HG03521 (cell line): ENCODE measurements around the gene VPS35L.

Experiments
- ATAC-seq: cut with Tn5 transposase; IDR thresholded peaks from one replicate; pipeline ENCODE4 v1.9.1; 2021; ENCODE audit warnings: mild to moderate bottlenecking, moderate library complexity; ENCODE audit not compliant: unreplicated experiment

Gene VPS35L

GRCh38 chr16:19743816-19744159 is 188.3 kb downstream of the VPS35L start:
- no peak for ATAC-seq

- no peak for ATAC-seq
These were observed 189.2 kb downstream of the VPS35L start for GRCh38 chr16:19744670-19745069.

- ATAC-seq, result no peak
These were observed 189.9 kb downstream of the VPS35L start for GRCh38 chr16:19745286-19746010.

- ATAC-seq, result no peak
These were observed 191.1 kb downstream of the VPS35L start for GRCh38 chr16:19746561-19746960.

- no peak for ATAC-seq
These were observed 193.1 kb downstream of the VPS35L start for GRCh38 chr16:19748389-19749168.

GRCh38 chr16:19749571-19750080 is 194.1 kb downstream of the VPS35L start:
- no peak for ATAC-seq
